ENCODE measurements around the gene CNTN3.

CNTN3 gene

DNA sequence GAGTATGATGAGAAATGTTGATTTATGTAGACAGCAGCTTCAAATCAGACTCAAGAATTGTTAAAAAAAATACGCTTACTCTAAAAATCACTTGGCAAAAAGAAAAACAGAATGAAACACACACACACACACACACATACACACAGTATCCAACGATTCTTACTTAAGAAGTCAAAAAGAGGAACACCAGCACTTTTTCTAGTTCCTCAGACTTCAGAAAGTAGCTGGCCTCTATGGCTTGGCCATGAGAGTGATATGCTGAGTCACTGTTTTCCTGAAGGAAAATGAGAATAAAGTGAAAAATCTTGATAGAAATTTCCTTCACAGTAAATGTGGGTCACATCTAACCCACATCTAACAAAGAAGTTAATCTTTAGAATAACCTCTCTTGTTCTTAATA, 22.1 kb downstream of the CNTN3 start:
- TF ChIP-seq ZNF274 (IDR thresholded peaks at IDR 0.05; ENCODE audit: low read depth, low read length): no peak
- H3K4me3 ChIP-seq (ENCODE audit: low read length): no peak overlapping the region

DNA sequence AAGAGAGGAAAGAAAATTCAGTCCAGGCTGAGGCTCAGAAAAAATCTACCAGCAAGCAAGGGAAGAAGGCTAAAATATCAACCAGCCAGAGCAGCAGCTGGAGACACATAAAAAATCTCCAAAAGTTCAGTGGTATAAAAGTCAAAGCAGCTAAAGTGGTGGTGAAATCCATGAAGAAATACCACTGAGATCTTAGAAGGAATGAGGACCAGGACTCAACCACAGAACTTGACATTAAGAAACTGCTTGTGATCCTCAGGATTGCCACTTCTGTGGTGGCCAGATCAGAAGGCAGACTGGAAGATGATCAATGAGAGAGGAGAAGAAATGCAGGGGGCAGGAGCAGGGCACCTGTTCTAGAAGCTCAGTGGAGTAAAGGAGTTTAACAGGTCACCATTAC, 22.5 kb downstream of the CNTN3 start:
- no peak for TF ChIP-seq ZNF274 (IDR thresholded peaks at IDR 0.05; ENCODE audit: low read depth, low read length)
- H3K4me3 ChIP-seq (ENCODE audit: low read length): no peak overlapping the region

GRCh38 chr3:74591342-74591741, 23.1 kb downstream of the CNTN3 start:
- no peak for TF ChIP-seq ZNF274 (IDR thresholded peaks at IDR 0.05; ENCODE audit: low read depth, low read length)
- no peak overlapping the region for H3K4me3 ChIP-seq (ENCODE audit: low read length)

- no peak for TF ChIP-seq ZNF274 (IDR thresholded peaks at IDR 0.05; ENCODE audit: low read depth, low read length)
- H3K4me3 ChIP-seq (ENCODE audit: low read length): no peak overlapping the region
Measured at GRCh38 chr3:74590620-74591262, 23.7 kb downstream of the CNTN3 start.

- no peak for TF ChIP-seq ZNF274 (IDR thresholded peaks at IDR 0.05; ENCODE audit: low read depth, low read length)
Measured at GRCh38 chr3:74584782-74585181, 29.7 kb downstream of the CNTN3 start.

DNA sequence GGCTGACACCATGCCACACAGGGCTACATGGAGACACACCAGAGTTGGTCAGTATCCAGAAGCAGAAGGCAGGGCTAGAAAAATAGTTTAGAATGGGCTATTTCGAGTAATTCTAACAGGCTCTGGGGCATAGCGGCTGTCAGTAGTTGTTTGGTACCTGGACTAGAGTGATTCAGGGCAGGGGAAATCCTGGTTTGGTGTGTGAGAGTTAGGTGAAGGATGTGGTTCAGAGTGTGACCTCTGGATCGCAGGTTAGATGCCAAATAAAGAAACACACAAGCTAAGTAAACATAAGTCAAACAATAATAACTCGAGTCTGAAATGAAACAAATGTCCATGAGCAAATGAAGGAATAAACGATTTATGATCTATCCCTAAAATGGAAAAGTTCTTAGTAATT, 31.5 kb downstream of the CNTN3 start:
- H3K4me3 ChIP-seq (ENCODE audit: low read length): no peak overlapping the region
- TF ChIP-seq ZNF274 (IDR thresholded peaks at IDR 0.05; ENCODE audit: low read depth, low read length): no peak

More at GRCh38 chr3:74584782-74585181, 29.7 kb downstream of the CNTN3 start:
- no peak overlapping the region for H3K4me3 ChIP-seq (ENCODE audit: low read length)

GRCh38 chr3:74575857-74576256, 38.6 kb downstream of the CNTN3 start:
- no peak overlapping the region for H3K4me3 ChIP-seq (ENCODE audit: low read length)
- TF ChIP-seq ZNF274 (IDR thresholded peaks at IDR 0.05; ENCODE audit: low read depth, low read length): no peak

DNA sequence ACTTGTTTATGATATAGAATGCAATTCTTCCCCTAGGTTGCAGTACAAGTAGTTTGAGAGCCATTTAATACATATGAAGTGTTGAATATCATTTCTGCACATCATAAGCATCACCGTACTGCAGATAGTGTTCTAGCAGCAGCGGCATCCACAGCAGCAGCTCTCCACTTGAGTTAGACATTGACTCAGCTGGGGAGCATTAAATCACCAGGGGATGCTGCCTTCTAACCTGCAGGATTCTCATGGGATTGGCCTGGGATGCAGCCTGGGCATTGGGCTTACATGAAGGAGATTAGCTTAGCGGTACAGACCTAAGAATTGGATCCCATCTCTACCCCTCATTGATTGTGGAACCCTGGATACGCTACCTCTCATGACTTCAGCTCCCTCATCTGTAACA, 43.3 kb downstream of the CNTN3 start:
- no peak for TF ChIP-seq ZNF274 (IDR thresholded peaks at IDR 0.05; ENCODE audit: low read depth, low read length)
- no peak overlapping the region for H3K4me3 ChIP-seq (ENCODE audit: low read length)

Measured in GM08714 (cell line).